Stimulated activated CD8-positive, alpha-beta memory T cell treated with anti-CD3 and anti-CD28 coated beads, Interleukin-12 subunit alpha, Interleukin-12 subunit beta, amount 100 ng/mL, for 1 hour (primary cell): ENCODE measurements around the gene NEDD8.
A peak's percentile ranks its signal among the peaks of the same experiment; 100 is the strongest.

Experiments used
- DNase-seq: peaks from one replicate; pipeline ENCODE4 v3.0.0-alpha.2; 2020; ENCODE audit warnings: low read depth

The NEDD8 gene

DNA sequence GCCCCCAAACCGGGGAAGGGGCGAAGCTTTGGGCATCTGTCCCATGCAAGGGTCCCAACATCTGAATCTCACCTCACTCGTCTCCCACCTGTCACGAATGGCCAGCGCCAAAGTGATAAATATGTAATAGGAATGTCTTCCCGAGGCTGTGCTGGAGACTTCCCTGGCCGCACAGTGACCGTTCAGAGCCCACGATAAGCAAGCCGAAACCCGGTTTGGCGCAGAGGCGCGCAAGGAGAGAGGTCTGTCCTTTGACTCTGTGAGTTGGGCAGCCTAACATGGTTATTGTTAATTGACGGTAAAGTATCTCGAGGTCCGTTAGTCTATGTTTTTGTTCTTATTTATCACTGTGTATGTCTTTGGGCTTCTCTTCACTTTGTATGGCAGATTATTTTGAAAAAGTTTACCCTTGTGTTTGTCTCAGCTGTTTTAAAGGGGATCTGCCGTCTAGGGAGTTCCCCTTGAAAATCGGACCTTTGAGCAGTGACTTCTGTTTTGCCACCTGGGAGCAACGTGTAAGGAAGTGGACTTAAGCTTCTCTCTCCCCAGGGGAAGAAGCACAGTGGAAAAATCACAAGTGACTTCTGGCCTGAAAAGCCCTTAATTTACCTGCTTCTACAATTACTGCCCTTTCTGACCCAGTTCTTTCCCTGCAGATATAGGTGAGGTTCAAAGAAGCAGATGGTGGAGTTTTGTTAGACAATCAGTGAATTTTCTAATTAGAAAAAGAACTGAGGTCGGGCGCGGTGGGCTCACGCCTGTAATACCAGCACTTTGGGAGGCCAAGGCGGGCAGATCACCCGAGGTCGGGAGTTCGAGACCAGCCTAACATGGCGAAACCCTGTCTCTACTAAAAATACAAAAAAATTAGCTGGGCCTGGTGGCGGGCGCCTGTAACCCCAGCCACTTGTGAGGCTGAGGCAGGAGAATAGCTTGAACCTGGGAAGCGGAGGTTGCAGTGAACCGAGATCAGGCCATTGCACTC, 35.8 kb downstream of the NEDD8 start:
- DNase-seq = no peak

DNA sequence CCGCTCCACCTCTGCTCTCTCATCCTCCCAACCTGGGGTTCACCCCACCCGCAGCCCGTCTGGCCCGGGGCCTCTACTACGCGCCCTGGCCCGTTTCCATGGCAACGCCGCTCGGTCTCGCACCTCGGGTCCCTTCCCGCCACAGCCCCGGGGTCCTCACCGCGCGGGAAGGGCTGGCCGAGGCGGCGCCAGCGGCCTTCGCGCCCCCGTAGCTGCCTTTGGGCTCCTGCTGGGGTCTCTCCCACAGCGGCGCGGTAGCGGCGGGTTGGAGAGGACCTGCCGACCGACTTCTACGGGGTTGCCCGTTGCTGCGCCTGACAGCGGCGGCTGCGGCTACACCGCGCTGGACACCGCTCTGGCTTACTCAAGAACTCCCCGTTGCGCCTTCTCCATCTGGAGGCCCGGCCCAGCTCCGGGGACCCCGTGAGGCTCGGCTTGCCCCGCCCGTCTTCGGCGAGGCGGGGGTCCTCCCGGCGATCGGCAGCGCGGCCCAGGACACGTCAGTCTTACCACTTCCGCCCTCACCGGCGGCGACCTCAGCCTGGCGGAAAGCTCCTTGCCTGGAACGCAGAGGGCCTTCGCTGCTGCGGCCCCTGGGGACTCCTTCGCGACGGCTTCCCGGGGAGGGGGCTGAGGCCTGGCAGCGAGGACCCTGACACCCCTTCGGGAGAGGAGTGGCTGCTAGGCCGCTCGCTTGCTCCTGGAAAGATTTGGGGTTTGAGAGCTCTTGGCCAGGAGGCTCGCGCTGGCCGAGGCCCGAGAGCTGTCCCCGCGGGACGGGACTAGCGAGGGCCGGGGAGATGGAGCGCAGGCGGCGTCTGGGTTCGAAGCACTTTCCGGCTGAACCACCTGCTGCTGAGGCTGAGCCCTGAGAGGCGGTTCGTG, 36.7 kb downstream of the NEDD8 start, which contains the start of gene TM9SF1:
Gene TM9SF1 (minus strand): TSS at position 256 of the 885 bp plus-strand sequence. CDS start 422 bp downstream, outside the sequence.
- DNase-seq = peak; percentile 75

- DNase-seq = no peak
These were observed 37.3 kb downstream of the NEDD8 start for GRCh38 chr14:24194873-24195185.

GRCh38 chr14:24194186-24194872, 37.8 kb downstream of the NEDD8 start:
- DNase-seq = no peak

DNA sequence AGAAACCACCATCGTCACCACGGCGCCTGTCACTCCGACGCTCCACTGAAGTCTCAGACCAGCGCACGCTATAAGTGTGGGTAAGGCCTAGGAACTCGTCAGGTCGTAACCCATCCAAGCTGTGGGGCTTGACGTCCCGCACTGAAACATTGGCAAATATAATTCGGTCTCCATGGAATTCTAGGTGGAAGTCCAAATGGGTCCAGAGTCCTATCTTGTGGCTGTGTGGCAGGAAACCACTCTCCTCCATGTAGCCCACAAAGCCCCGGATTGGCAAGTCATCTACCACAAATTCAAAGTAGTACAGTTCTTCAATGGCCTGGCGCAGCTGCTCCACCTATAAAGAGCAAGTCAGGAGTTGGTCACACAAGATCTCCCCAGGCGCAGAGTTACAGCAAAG, 39.2 kb downstream of the NEDD8 start:
- no peak for DNase-seq

GRCh38 chr14:24190416-24190815, 41.8 kb downstream of the NEDD8 start:
- no peak for DNase-seq

DNA sequence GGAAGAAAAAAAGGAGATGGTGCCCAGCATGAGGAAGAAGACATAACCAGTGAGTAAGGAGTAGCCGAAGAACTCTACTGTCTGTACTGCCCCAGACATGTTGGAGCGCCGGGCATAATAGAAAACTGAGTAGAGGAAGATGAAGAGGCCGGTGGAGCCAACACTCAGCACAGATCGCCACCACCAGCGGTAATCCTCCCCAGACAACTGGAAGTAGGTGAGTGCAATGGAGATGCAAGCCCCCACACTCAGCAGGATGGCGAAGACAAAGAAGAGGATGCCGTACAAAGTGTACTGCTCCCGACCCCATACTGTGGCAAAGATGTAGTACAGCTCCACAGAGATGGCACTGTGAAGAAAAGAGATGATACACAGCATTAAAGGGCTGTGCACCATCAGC, 42.7 kb downstream of the NEDD8 start:
- no peak for DNase-seq

DNA sequence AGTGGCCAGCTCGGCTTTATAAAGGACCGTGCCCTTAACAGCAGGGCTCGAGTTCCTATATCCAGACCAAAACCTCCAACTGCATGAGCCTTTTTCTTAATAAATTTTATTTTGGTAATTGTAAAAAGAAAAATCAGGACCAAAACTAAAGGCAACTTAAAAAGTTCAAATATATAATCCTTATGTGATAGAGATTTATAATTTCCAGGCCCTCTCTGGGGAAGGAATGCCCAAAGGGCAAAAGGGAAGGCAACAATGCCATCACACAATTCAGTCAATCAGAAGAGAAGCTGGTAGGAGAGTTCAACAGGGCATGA, 43.1 kb downstream of the NEDD8 start:
- no peak for DNase-seq

GRCh38 chr14:24188251-24189058, 43.7 kb downstream of the NEDD8 start, which contains the start of gene IPO4:
Gene IPO4, minus strand, starts transcription at chr14:24188816. Its CDS starts 29 bp downstream, at chr14:24188787.
- DNase-seq = peak; percentile 92

GRCh38 chr14:24187539-24187915, 44.6 kb downstream of the NEDD8 start:
- DNase-seq = no peak

- DNase-seq = no peak
These were observed 45.2 kb downstream of the NEDD8 start for GRCh38 chr14:24186831-24187538.

- DNase-seq = no peak
These were observed 46.4 kb downstream of the NEDD8 start for GRCh38 chr14:24185741-24186140.

DNA sequence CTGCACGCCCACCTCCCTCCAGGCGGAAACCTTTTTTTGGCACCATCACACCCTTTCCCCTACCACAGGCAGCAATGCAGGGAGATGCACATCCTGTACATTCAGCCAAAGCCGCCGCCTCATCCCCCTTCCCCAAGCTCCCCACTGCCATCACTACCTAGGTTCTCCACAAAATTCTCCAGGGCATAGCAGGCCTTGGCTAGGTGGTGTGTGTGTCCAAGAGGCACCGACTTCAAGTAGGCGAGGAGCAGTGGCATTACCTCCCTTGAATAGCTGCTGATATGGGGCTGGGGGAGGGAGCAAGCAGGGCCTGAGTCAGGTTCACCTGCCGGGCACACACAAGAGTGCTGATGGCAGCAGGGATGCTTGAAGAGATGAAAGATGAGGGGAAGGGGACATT, 47.1 kb downstream of the NEDD8 start:
- DNase-seq = no peak

- DNase-seq = no peak
These were observed 47.8 kb downstream of the NEDD8 start for GRCh38 chr14:24184104-24184970.

GRCh38 chr14:24183014-24183481, 49.1 kb downstream of the NEDD8 start:
- DNase-seq = no peak

- DNase-seq = no peak
These were observed 49.9 kb downstream of the NEDD8 start for GRCh38 chr14:24182110-24182882.

DNA sequence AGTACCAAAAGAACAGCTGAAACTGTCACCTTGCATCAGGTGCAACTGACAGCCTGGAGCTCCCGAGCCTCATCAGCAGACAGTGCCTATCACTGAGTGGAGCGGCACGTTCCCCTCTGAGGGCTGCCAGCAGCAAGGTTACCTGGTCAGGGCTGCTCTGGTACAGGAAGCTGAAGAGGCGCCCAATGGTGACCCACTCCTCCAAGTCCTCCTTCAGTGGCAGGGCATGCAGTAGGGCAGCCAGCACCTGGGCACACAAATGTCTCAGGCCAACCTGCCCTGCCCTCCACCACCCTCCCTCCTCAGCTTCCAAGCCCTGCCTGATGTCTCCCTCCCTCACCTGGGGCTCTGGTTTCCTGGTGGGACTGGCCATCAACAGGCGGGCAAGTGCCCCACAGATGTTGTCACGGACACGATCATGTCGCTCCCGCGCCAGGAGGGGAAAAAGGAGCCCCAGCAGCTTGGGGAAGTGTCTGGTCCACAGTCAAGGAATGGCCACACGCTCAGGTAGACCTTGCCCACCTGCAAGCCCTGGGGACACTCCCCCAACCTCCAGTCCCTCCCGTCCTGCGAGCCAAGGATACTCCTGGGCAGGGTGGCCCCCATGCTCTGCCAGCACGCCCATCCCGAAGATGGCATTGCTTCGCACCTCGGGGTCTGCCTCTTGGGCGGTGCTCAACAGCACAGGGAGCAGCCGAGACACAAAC, 50.6 kb downstream of the NEDD8 start:
- no peak for DNase-seq
